ENCODE results near the gene DNAH8.

The DNAH8 gene

DNA sequence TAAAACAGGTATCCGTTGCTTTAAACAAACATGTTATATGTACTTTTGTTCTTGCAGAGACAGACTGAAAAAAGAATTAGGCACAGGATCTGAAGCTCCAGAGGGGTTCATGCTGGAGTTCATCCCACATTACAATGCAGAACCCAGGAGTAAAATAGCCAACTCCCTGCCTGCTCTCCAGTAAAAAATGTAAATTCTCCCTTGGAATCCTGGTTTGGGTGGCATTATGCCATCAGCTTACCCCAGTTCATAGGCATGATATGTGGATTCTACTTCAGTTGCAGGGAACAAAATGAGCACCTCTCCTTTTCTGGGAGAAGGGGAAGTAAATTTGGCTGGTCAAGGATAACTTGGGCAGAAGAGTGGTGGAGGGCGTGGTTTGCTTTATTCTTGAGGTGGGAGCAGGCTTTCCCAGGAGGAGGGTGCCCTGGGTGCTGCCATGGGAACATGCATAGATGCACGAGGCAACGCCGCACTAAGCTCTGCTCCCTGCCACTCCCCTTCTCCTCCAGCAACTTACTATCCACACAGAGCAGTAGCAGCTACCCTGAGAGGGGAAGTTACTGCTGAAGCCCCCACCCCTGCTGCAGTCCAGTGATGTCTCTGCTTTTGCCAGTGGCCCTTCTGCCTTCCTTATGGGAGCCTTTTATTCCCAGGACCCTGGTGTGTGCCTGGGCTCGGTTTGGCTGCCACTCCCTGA lies 261.8 kb downstream of the DNAH8 start:
- no peak for DNase-seq

- no peak for DNase-seq
Observed at GRCh38 chr6:38978139-38978704, 263.1 kb downstream of the DNAH8 start.

DNA sequence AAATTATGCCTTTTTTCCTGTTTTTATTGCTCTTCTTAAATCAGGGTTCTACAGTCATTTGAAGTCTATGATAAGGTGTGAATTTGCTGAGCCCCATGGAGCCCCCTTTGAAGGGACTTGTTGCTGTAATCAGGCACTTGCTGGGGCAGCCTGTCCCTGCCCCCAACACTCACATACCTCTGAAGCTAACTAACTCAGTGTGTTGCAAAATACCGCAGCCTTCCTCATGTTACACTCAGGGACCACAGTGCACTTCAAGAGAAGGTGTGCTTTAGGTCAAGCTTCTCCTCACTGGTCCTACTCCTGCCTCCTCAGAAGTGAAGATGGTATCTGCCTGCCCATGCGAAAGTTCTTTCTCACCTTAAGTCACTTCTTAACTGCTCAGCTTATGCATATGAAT lies 267.4 kb downstream of the DNAH8 start:
- DNase-seq: no peak

DNA sequence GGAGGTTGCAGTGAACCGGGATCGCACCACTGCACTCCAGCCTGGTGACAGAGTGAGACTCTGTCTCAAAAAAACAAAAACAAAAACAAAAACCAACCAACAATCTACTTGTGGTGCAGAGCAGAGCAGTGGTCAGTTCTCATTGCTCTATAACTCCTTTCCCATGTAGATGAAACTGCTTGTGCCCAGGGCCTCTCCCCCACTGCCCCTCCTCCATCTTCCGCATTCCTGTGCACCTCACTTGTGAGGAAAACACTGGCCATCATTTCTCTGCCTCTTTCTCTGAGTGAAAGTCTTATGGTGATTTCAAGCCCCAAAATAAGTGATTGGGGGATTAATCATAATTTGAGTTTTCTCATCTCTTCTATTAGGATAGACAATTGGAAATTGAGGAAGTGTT lies 269.6 kb downstream of the DNAH8 start:
- DNase-seq: no peak

DNA sequence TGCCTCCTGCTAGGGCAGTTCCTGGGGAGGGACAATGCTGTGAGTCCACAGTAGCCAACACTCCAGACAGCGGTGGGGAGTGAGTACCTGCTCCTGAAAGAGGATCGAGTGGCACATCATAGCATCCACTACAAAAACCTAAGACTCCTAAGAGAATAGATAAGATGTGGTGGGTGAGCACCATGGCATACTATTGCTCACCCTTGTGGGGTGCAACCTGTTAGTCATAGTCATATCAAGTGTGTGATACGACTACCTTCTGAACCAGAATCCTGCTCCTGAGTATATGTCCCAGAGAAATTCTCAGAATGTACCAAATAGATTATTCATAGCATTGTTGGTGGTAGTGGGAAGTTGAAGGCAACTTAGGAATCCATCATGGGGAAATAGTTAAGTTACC lies 270.7 kb downstream of the DNAH8 start:
- DNase-seq: no peak

DNA sequence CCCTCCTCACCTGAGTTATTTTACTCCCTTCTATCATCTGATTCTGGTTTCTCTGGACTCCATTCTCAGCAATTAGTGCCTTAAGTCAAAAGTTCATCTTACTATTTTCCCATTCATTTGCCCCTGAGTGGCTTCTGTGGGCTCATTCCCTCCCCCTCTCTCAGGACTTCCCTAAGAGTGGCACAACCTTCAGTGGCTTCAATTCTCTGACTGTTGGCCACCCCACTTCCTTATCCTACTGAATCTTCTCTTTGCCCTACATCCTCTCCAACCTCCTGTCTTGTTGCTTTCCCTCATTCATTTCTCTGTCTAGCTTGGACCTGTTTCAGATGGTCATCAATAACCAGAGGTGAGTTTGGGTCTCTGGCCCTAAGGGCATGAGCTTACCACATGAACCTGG lies 272.4 kb downstream of the DNAH8 start:
- DNase-seq: no peak

DNA sequence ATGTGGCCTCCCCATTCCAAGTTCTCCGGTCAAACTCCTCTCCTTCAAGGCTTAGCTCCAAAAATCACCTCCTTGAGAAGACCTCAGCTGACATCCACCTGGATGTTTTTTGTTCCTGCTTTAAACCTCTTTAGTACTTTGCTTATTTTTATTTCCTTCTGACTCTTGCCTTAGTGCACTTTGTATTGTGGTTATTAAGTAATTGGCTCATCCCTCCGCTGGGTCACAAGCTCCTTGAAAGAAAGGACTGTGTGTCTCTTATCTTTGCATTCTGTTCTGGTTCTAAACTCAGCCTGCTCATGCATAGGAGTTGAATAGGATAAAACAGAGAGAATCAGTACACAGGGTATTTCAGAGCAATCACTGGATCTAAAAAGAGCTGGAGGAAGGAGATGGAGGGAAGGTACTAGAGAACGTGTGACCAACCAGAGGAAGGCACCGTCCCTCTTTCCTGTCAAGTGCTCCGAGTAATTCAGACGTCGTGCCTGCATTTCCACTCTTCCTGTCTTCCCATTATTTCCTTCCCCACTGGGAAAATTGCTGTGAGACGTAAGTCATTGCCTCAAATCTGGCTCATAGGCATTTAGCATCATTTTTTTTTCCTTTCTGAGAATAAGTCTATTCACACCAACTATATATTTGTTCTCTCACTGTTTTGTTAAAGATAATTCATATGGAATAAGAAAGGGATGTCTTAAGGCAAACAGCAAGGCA lies 273.8 kb downstream of the DNAH8 start:
- no peak for DNase-seq

- DNase-seq: no peak
Observed at GRCh38 chr6:38990475-38990874, 275.4 kb downstream of the DNAH8 start.

GRCh38 chr6:38996676-38997075 lies 281.6 kb downstream of the DNAH8 start:
- no peak for DNase-seq

- DNase-seq: no peak
Observed at GRCh38 chr6:38997128-38997761, 282.1 kb downstream of the DNAH8 start.

GRCh38 chr6:39003072-39003471 lies 288.0 kb downstream of the DNAH8 start:
- no peak for DNase-seq

- no peak for DNase-seq
Observed at GRCh38 chr6:39003492-39003891, 288.4 kb downstream of the DNAH8 start.

GRCh38 chr6:39004801-39005200 lies 289.7 kb downstream of the DNAH8 start:
- no peak for DNase-seq

- DNase-seq: no peak
Observed at GRCh38 chr6:39005774-39006173, 290.7 kb downstream of the DNAH8 start.

DNA sequence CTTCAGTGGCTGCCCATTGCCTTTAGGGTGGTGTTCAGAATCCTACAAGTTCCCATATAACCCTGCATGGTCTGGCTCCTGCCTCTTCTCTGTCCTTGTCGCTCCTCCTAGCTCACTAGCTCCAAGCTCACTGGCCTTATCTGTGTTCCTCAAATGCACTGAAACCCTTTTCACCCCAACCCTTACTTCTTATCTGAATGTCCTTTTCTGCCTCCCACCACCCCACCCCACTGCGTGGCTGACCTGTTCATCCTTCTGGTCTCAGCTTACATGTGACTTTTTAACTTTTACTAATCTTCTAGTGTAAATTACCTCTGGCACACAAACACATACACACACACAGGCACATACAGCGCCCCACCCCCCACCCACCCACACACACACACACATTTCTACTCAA lies 292.5 kb downstream of the DNAH8 start:
- DNase-seq: no peak

- DNase-seq: no peak
Observed at GRCh38 chr6:39008737-39009136, 293.6 kb downstream of the DNAH8 start.

- no peak for DNase-seq
Observed at GRCh38 chr6:39009476-39009875, 294.4 kb downstream of the DNAH8 start.

DNA sequence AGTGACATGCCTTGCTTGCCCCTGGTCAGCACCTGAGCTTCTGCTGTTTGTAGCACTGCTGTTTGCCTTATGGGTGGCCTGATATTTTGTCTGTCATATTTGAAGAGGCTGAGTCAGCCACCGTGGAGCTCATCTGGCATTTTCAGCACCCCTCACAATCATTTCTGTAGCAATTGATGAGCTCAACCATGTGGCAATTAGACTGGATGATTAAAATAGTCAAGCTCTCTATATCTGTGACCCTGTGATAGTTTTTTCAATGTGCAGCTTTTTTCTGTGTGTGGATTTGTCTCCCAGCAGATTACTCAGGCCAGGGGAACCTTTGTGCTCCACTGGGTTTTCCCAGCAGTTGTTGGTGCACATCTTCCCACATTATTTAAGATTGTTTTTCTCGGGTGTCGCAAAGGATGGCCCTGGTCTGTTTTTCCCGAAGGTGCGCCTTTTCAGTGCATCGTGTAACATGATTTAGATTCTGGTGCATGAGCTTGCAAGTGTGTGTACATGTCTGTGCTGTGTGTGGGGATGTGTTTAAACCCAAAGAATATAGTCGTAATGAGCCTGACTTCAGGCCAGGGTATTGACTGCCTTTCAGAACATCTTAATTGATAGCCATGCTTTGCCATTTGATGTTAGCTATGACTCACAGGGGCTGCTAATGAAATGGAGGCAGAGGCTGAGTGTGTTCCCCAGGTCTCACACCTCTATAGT lies 301.9 kb downstream of the DNAH8 start:
- no peak for DNase-seq

DNA sequence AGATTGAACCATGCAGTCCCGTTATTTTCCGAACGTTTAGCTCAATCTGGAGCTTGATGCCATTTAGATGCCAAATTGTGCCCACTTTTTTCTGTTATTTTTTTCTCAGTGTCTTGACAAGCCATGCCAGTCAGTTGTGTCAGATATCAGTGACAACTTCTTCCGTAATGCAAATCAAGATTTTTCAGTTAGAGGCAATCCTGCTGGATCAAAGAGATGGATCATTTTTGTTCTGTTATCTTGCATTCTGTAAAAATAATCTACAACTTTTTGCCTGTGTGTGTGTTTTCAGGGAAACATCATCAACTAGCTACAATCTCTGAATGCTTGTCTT lies 302.4 kb downstream of the DNAH8 start:
- no peak for DNase-seq

GRCh38 chr6:39018103-39018502 lies 303.0 kb downstream of the DNAH8 start:
- DNase-seq: no peak

DNA sequence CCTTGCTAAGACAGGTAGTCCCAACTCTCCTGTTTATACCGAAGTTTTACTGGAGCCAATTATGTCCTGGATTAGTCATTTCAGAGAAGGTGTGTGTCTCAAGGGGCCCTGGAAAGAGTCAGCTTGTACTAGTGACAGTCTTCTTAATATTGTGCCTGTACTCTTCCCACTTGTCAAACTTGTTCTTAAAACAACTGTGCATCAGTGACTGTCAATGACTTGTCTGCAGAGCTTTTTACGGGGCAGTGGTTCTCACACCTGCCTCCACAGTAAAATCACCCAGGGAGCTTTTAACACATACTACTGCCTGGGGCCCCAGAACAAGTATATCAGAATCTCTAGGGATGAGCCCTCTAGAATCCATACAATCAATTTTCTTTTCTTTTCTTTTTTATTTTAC lies 305.0 kb downstream of the DNAH8 start:
- no peak for DNase-seq

DNA sequence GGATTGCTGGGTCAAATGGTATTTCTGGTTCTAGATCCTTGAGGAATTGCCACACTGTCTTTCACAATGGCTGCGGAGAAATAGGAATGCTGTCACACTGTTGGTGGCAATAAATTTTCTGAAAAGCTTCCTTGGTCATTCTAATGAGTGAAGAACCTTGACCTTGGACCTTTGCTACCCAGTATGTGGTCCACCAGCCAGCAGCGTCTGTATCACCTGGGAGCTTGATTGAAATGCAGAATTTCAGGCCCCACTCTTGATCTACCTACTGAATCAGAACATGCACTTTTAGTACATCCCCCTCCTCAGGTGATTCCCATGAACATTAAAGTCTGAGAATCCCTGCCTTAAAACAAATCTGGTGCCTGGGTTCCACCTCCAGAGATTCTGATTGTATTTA lies 305.9 kb downstream of the DNAH8 start:
- DNase-seq: no peak

DNA sequence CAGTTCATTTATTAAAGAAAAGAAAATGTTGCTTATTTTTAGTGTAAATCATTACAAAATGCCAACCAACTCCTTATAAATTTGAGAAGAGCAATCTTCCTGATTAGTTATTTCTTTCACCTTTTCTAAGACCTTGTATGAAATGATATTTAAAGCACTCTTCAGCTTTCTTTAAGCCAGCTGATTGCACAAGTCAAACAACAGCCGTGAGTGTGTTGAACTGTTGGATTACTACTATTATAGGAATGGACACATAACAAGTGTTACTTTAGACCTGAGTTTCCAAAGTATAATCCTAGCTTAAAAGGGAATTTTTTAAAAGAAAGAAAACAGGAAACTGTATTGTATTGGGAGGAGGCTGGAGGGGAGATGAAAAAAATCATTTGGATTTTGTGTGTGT lies 306.7 kb downstream of the DNAH8 start:
- DNase-seq: no peak

DNA sequence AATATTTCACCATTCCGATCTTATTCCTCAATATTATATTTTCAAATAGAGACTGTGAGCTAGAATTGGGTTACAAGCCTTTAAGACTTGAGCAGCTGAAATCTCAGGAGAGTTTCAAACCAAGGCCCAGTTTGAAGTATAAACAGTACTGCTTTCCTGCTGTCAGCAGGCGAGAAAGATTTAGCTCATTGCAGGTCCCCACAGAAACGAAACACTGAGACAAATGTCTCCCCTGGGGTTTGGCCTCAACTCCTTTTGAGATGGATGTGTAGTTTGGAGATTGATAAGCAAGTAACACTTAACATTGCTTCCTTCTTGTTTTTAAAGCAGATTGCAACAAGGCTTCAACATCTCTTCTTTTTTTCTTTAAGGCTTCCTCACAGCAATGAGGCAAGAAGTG lies 311.1 kb downstream of the DNAH8 start:
- DNase-seq: no peak
